ENCODE measurements around the gene MYO1G.

GRCh38 chr7:45013465-45013967 lies 34.7 kb upstream of the MYO1G start:
- TF ChIP-seq EZH2 (IDR thresholded peaks at IDR 0.05; ENCODE audit: borderline replicate concordance, low read depth, low read length, severe bottlenecking) (no peak), CTCF (IDR thresholded peaks at IDR 0.05; ENCODE audit: borderline replicate concordance, extremely low read depth, low read length, poor library complexity, severe bottlenecking) (no peak)

Measured in DND-41 (cell line).